Activated CD4-positive, alpha-beta memory T cell treated with anti-CD3 and anti-CD28 coated beads for 36 hours (primary cell): Measurements from ENCODE around the gene SETX. TPM values are rescaled to one million over a fixed set of nuclear protein-coding genes. Genes with fewer than 3 reads are reported as not detected.

Source experiments
- CTCF ChIA-PET: fragments of 350-600 bp; sonication (Branson Sonifier 250); formaldehyde crosslinking; loops from one replicate; lab custom pipeline; 2021; ENCODE audit warnings: antibody characterized with exemption, inconsistent platforms; lab: Charles Lee
- POLR2A ChIA-PET: fragments of 350-600 bp; sonication (Branson Sonifier 250); formaldehyde crosslinking; loops from one replicate; lab custom pipeline; 2021; ENCODE audit warnings: antibody characterized with exemption; lab: Charles Lee
- DNase-seq: peaks from one replicate; pipeline ENCODE4 v3.0.0-alpha.2; 2020
- H3K27ac Mint-ChIP-seq: one replicate; pipeline ENCODE4 v1.8.0; 2021; ENCODE audit warnings: mixed read lengths
- H3K27me3 Mint-ChIP-seq: one replicate; pipeline ENCODE4 v1.8.0; 2021; ENCODE audit warnings: mixed read lengths
- H3K36me3 Mint-ChIP-seq: one replicate; pipeline ENCODE4 v1.8.0; 2021; ENCODE audit warnings: mixed read lengths
- H3K4me1 Mint-ChIP-seq: one replicate; pipeline ENCODE4 v1.8.0; 2021; ENCODE audit warnings: low read depth, mixed read lengths
- H3K4me3 Mint-ChIP-seq: one replicate; pipeline ENCODE4 v1.8.0; 2021; ENCODE audit warnings: mild to moderate bottlenecking, mixed read lengths
- H3K9me3 Mint-ChIP-seq: one replicate; pipeline ENCODE4 v1.8.0; 2021; ENCODE audit warnings: mixed read lengths
- intact Hi-C: fragments of 100-400 bp; cut with micrococcal nuclease; formaldehyde crosslinking; loops from one replicate; pipeline ENCODE4 v1.15.1; 2023
- total RNA-seq, 2 experiments: library from RNA; stranded (reverse); gene quantifications; one replicate each; pipeline ENCODE4 v1.2.3, GENCODE V29; 2021

Gene SETX
- total RNA-seq, 2 experiments from 2014 or later: 41.6 to 42.3 TPM

- no peak overlapping the region for H3K4me3 Mint-ChIP-seq
- ChIA-PET CTCF (interaction anchor here (0.6 to 2.5 kb wide), 17 partner anchors 9 to 1122 kb away, joined by 3 to 23 read pairs (median 4); no protein-coding TSS in a partner anchor), POLR2A (no interaction called here)
- H3K4me1 Mint-ChIP-seq: peaks cover 7% of the 10 kb centered on the region
- DNase-seq: peak; percentile 82
- peak overlapping the region; percentile 77 for H3K27ac Mint-ChIP-seq
- intact Hi-C loops: no loop called here
- H3K27me3 Mint-ChIP-seq: no peaks in the 10 kb centered on the region
- peaks cover 8% of the 10 kb centered on the region for H3K9me3 Mint-ChIP-seq
- peaks cover 55% of the 10 kb centered on the region for H3K36me3 Mint-ChIP-seq
These were observed 85.9 kb downstream of the SETX start for GRCh38 chr9:132268725-132269352.

GRCh38 chr9:132267660-132268059 lies 87.1 kb downstream of the SETX start:
- Mint-ChIP-seq H3K9me3 (peaks cover 8% of the 10 kb centered on the region), H3K36me3 (peaks cover 56% of the 10 kb centered on the region), H3K4me1 (peaks cover 7% of the 10 kb centered on the region), H3K27me3 (no peaks in the 10 kb centered on the region), H3K4me3 (no peak overlapping the region), H3K27ac (no peak overlapping the region)
- no peak for DNase-seq
- ChIA-PET POLR2A (no interaction called here), CTCF (interaction anchor here (0.9 to 2.5 kb wide), 5 partner anchors 8 to 27 kb away, joined by 3 to 23 read pairs (median 5); no protein-coding TSS in a partner anchor)
- intact Hi-C loops: no loop called here

- intact Hi-C loops: no loop called here
- CTCF ChIA-PET: interaction anchor here (0.7 kb wide), 1 partner anchor 13 kb away, joined by 3 read pairs; no protein-coding TSS in a partner anchor
- POLR2A ChIA-PET: no interaction called here
- H3K4me3 Mint-ChIP-seq: no peak overlapping the region
- H3K27ac Mint-ChIP-seq: no peak overlapping the region
- no peak for DNase-seq
- H3K27me3 Mint-ChIP-seq: no peaks in the 10 kb centered on the region
- H3K9me3 Mint-ChIP-seq: peaks cover 8% of the 10 kb centered on the region
- H3K4me1 Mint-ChIP-seq: peaks cover 7% of the 10 kb centered on the region
- H3K36me3 Mint-ChIP-seq: peaks cover 52% of the 10 kb centered on the region
These were observed 88.8 kb downstream of the SETX start for GRCh38 chr9:132266017-132266416.

- no peak for DNase-seq
- no peaks in the 10 kb centered on the region for H3K27me3 Mint-ChIP-seq
- peaks cover 24% of the 10 kb centered on the region for H3K36me3 Mint-ChIP-seq
- H3K9me3 Mint-ChIP-seq: no peaks in the 10 kb centered on the region
- no peak overlapping the region for H3K4me3 Mint-ChIP-seq
- CTCF ChIA-PET: interaction anchor here (0.6 to 3.4 kb wide), 6 partner anchors 8 to 502 kb away, joined by 3 to 23 read pairs (median 4); no protein-coding TSS in a partner anchor
- intact Hi-C loops: no loop called here
- POLR2A ChIA-PET: interaction anchor here (0.5 kb wide), 1 partner anchor 357 kb away, joined by 3 read pairs; no protein-coding TSS in a partner anchor
- peaks cover 8% of the 10 kb centered on the region for H3K4me1 Mint-ChIP-seq
- no peak overlapping the region for H3K27ac Mint-ChIP-seq
These were observed 93.9 kb downstream of the SETX start for GRCh38 chr9:132260846-132261245.

- intact Hi-C loops: no loop called here
- ChIA-PET POLR2A (no interaction called here), CTCF (interaction anchor here (0.6 to 3.4 kb wide), 7 partner anchors 9 to 690 kb away, joined by 3 to 103 read pairs (median 10); no protein-coding TSS in a partner anchor)
- H3K36me3 Mint-ChIP-seq: no peaks in the 10 kb centered on the region
- no peak overlapping the region for H3K27ac Mint-ChIP-seq
- no peak for DNase-seq
- no peaks in the 10 kb centered on the region for H3K4me1 Mint-ChIP-seq
- H3K27me3 Mint-ChIP-seq: peaks cover 3% of the 10 kb centered on the region
- no peak overlapping the region for H3K4me3 Mint-ChIP-seq
- H3K9me3 Mint-ChIP-seq: no peaks in the 10 kb centered on the region
These were observed 104.2 kb downstream of the SETX start for GRCh38 chr9:132250324-132251262.

- no peak for DNase-seq
- H3K4me3 Mint-ChIP-seq: no peak overlapping the region
- intact Hi-C loops: no loop called here
- H3K9me3 Mint-ChIP-seq: no peaks in the 10 kb centered on the region
- POLR2A ChIA-PET: no interaction called here
- CTCF ChIA-PET: interaction anchor here (0.9 kb wide), 1 partner anchor 9 kb away, joined by 5 read pairs; no protein-coding TSS in a partner anchor
- no peaks in the 10 kb centered on the region for H3K36me3 Mint-ChIP-seq
- H3K27me3 Mint-ChIP-seq: peaks cover 4% of the 10 kb centered on the region
- no peaks in the 10 kb centered on the region for H3K4me1 Mint-ChIP-seq
- no peak overlapping the region for H3K27ac Mint-ChIP-seq
These were observed 105.1 kb downstream of the SETX start for GRCh38 chr9:132249690-132250089.

GRCh38 chr9:132249123-132249522 lies 105.7 kb downstream of the SETX start:
- peaks cover 4% of the 10 kb centered on the region for H3K27me3 Mint-ChIP-seq
- no peaks in the 10 kb centered on the region for H3K9me3 Mint-ChIP-seq
- intact Hi-C loops: no loop called here
- ChIA-PET POLR2A (no interaction called here), CTCF (interaction anchor here (0.9 to 1.8 kb wide), 2 partner anchors 10 to 13 kb away, joined by 5 read pairs; no protein-coding TSS in a partner anchor)
- H3K4me3 Mint-ChIP-seq: no peak overlapping the region
- no peaks in the 10 kb centered on the region for H3K36me3 Mint-ChIP-seq
- no peak for DNase-seq
- H3K27ac Mint-ChIP-seq: no peak overlapping the region
- H3K4me1 Mint-ChIP-seq: no peaks in the 10 kb centered on the region

GRCh38 chr9:132247942-132248341 lies 106.8 kb downstream of the SETX start:
- intact Hi-C loops: no loop called here
- H3K27ac Mint-ChIP-seq: no peak overlapping the region
- peaks cover 6% of the 10 kb centered on the region for H3K27me3 Mint-ChIP-seq
- no peaks in the 10 kb centered on the region for H3K9me3 Mint-ChIP-seq
- H3K4me3 Mint-ChIP-seq: no peak overlapping the region
- no peak for DNase-seq
- H3K36me3 Mint-ChIP-seq: no peaks in the 10 kb centered on the region
- CTCF ChIA-PET: interaction anchor here (1.1 to 2.2 kb wide), 3 partner anchors 10 to 12 kb away, joined by 3 to 6 read pairs (median 5); no protein-coding TSS in a partner anchor
- POLR2A ChIA-PET: no interaction called here
- H3K4me1 Mint-ChIP-seq: no peaks in the 10 kb centered on the region

- ChIA-PET CTCF (interaction anchor here (2.3 kb wide), 1 partner anchor 9 kb away, joined by 8 read pairs; no protein-coding TSS in a partner anchor), POLR2A (no interaction called here)
- Mint-ChIP-seq H3K9me3 (no peaks in the 10 kb centered on the region), H3K36me3 (no peaks in the 10 kb centered on the region), H3K4me1 (peaks cover 8% of the 10 kb centered on the region), H3K27ac (no peak overlapping the region), H3K4me3 (no peak overlapping the region), H3K27me3 (peaks cover 8% of the 10 kb centered on the region)
- no peak for DNase-seq
- intact Hi-C loops: no loop called here
These were observed 109.3 kb downstream of the SETX start for GRCh38 chr9:132245465-132245864.

- Mint-ChIP-seq H3K4me1 (peaks cover 8% of the 10 kb centered on the region), H3K9me3 (no peaks in the 10 kb centered on the region), H3K36me3 (no peaks in the 10 kb centered on the region), H3K27ac (no peak overlapping the region), H3K4me3 (no peak overlapping the region), H3K27me3 (peaks cover 8% of the 10 kb centered on the region)
- intact Hi-C loops: no loop called here
- CTCF ChIA-PET: interaction anchor here (2.3 kb wide), 1 partner anchor 8 kb away, joined by 8 read pairs; no protein-coding TSS in a partner anchor
- no peak for DNase-seq
- POLR2A ChIA-PET: no interaction called here
These were observed 110.0 kb downstream of the SETX start for GRCh38 chr9:132244582-132245455.
